ENCODE data around the gene UPF1.

Gene UPF1

DNA sequence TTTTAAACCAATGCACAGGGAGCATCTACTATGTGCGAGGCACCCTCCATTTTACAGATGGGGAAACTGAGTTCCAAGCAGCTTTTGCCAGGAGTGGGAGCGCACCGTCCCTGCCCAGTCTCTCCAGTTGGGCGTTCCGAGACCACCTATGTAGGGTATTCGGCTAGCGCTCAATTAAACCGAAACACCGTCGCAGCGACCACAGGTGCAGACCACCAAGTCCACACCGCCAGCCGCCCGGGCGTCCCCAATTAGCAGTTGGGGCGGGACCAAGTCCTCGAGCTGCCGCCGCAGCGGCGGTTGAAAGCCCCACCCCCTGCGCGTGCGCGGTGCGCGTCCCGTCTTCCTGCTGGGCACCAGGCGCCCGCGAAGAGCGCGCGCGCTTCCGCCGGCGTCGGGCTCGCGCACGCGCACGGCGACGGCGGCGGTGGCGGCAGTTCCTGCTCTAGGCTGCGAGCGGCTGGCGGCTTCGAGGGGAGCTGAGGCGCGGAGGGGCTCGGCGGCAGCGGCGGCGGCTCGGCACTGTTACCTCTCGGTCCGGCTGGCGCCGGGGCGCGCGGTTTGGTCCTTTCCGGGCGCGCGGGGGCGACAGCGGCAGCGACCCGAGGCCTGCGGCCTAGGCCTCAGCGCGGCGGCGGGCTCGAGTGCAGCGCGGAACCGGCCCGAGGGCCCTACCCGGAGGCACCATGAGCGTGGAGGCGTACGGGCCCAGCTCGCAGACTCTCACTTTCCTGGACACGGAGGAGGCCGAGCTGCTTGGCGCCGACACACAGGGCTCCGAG is at the start of gene UPF1:
TSS of gene UPF1 (plus strand) at position 436 of the 782 bp plus-strand sequence. CDS start at position 687, 251 bp downstream.
- peak within 1 kb of the TSS; percentile 78 for H3K4me3 ChIP-seq (ENCODE audit: low read depth, low read length)
- TF ChIP-seq, protein P1, sequence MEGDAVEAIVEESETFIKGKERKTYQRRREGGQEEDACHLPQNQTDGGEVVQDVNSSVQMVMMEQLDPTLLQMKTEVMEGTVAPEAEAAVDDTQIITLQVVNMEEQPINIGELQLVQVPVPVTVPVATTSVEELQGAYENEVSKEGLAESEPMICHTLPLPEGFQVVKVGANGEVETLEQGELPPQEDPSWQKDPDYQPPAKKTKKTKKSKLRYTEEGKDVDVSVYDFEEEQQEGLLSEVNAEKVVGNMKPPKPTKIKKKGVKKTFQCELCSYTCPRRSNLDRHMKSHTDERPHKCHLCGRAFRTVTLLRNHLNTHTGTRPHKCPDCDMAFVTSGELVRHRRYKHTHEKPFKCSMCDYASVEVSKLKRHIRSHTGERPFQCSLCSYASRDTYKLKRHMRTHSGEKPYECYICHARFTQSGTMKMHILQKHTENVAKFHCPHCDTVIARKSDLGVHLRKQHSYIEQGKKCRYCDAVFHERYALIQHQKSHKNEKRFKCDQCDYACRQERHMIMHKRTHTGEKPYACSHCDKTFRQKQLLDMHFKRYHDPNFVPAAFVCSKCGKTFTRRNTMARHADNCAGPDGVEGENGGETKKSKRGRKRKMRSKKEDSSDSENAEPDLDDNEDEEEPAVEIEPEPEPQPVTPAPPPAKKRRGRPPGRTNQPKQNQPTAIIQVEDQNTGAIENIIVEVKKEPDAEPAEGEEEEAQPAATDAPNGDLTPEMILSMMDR (IDR thresholded peaks at IDR 0.05; ENCODE audit: low read depth, low read length, missing control alignments): no peak
- in situ Hi-C loops (cut with HindIII; ENCODE audit: low sequenced_read_pairs): loop anchor here (25.0 kb wide), 1 partner anchor 244 kb away; the partner anchor contains the start of gene REX1BD
- peak; percentile 65 for DNase-seq (ENCODE audit: low read depth)

DNA sequence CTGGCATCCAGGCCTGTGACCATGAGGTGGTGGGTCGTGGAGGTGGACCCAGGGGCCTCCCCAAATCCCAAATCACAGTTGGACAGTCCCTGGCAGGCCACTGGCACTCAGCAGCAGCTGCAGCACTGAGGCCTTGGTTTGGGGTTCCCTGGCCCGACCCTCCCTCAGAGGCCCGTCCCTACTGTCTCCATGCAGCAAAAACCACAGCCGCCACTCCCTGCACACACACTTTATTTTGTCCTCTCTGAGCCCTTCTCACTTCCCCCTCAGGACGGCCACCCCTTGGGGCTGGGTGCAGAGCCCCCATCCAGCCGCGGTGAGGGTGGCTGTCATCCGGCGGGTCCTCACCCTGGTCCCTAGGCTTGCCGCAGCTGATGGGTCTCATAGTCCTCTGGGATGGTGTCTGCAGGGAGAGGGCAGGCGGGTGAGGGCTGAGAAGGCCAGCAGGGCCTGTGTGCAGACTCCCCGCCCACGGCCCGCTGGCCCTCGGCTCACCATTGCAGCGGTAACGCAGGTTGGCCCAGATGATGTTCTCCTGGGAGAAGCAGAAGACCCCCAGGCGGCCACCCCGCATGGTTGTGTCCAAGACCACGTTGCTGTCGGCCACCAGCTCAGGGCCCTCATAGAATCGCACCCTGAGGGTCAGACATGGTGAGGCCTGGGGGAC is 49.1 kb upstream of the UPF1 start:
- DNase-seq (ENCODE audit: low read depth): no peak
- in situ Hi-C loops (cut with HindIII; ENCODE audit: low sequenced_read_pairs): no loop called here
- TF ChIP-seq, protein P1 (IDR thresholded peaks at IDR 0.05; ENCODE audit: low read depth, low read length, missing control alignments): no peak
- H3K4me3 ChIP-seq (ENCODE audit: low read depth, low read length): no peak overlapping the region

DNA sequence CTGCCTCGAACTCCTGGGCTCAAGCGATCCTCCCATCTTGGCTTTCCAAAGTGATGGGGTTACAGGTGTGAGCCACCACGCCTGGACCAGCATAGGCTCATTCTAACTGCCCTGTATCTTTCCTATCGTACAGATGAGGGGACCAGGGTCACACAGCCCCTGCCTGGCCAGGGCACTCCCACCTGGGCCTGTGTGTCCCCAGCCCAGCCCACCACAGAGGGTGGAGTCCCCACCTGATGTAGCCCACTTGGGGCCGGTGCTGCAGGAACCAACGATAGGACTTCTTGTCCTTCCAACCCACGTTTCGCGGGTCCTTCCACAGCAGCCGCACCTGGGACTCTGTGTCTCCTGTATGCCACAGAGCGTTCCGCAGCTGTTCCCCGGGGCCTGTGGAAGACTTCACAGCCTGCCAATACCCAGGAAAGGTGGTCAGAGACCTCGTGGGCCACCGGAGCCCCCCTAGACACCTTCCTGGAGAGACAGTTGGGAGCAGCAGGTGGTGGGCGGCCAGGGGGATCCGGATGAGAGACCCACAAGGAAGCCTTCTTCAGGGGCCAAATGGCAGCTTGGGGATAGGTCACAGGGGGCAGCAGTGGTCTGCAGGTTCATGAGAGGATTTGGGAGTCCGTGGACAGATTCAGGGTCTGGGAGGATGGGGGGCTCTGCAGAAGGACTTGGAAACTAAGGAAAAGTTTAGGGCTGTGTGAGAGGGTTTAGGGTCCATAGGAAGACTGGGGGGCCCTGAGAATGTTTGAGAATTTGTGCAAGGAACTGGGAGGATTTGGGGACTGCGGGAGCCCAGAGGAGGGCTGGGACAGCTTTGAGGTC is 47.6 kb upstream of the UPF1 start:
- in situ Hi-C loops (cut with HindIII; ENCODE audit: low sequenced_read_pairs): no loop called here

DNA sequence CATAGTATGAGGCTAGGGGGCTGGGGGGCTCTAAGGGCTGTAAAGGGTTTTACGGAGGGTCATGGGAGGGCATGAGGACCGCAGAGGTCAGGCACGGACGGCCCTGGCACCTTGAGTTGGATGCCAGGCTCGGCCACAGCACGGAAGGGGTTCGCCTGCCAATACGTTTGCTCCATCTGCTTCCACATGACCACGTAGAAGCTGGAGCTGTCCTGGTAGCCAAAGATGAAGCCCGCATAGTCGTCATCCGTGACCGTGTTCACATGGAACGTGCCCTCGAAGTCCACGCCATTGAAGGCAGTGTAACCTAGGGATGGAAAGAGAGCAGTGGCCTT is 47.0 kb upstream of the UPF1 start:
- in situ Hi-C loops (cut with HindIII; ENCODE audit: low sequenced_read_pairs): no loop called here
- H3K4me3 ChIP-seq (ENCODE audit: low read depth, low read length): no peak overlapping the region
- no peak for DNase-seq (ENCODE audit: low read depth)
- TF ChIP-seq, protein P1 (IDR thresholded peaks at IDR 0.05; ENCODE audit: low read depth, low read length, missing control alignments): no peak

More for the DNA sequence above, 47.6 kb upstream of the UPF1 start:
- H3K4me3 ChIP-seq (ENCODE audit: low read depth, low read length): no peak overlapping the region
- no peak for DNase-seq (ENCODE audit: low read depth)
- TF ChIP-seq, protein P1 (IDR thresholded peaks at IDR 0.05; ENCODE audit: low read depth, low read length, missing control alignments): no peak

DNA sequence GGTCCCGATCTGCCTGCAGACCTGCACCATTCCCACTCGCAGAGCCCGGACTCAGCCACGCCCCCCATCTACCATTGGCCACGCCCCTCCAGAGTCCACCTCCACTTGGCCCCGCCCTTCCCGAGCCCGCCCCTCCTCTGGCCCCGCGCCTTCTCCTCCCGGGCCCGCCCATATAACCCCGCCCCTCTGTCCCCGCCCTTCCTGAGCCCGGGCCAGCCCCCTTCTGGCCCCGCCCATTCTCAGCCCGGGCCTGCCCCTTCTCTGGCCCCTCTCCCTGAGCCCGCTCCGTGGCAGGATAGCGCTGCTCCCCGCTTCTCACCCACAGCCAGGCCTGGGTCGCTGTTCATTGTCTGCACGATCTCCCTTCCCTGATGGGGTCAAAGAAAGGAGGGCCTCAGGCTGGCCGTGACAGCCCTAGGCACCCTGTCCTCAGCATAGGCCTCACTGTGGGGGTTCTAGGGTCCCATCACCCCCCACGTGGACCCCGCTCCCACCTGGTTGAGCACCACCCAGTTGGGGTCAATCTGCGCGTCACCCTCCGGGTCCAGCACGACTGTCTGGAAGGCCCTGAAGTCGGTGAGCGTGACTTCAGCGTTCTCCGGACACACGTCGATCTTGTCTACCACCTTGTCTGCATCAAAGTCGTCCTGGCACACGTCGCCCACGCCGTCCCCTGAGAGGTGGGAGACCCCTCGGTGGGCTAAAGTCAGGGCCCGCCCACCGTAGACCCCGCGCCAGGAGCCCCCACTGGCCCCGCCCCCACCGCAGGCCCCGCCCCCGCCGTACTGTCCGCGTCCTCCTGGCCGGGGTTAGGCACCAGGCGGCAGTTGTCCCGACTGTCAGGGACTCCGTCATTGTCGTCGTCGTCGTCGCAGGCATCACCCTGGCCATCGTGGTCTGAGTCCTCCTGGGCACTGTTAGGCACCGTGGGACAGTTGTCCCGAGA is 46.3 kb upstream of the UPF1 start:
- in situ Hi-C loops (cut with HindIII; ENCODE audit: low sequenced_read_pairs): no loop called here
- TF ChIP-seq, protein P1 (IDR thresholded peaks at IDR 0.05; ENCODE audit: low read depth, low read length, missing control alignments): no peak
- H3K4me3 ChIP-seq (ENCODE audit: low read depth, low read length): no peak overlapping the region
- DNase-seq (ENCODE audit: low read depth): no peak
